ENCODE results near the gene TRAF3.
A peak's percentile ranks its signal among the peaks of the same experiment; 100 is the strongest.

Gene TRAF3

DNA sequence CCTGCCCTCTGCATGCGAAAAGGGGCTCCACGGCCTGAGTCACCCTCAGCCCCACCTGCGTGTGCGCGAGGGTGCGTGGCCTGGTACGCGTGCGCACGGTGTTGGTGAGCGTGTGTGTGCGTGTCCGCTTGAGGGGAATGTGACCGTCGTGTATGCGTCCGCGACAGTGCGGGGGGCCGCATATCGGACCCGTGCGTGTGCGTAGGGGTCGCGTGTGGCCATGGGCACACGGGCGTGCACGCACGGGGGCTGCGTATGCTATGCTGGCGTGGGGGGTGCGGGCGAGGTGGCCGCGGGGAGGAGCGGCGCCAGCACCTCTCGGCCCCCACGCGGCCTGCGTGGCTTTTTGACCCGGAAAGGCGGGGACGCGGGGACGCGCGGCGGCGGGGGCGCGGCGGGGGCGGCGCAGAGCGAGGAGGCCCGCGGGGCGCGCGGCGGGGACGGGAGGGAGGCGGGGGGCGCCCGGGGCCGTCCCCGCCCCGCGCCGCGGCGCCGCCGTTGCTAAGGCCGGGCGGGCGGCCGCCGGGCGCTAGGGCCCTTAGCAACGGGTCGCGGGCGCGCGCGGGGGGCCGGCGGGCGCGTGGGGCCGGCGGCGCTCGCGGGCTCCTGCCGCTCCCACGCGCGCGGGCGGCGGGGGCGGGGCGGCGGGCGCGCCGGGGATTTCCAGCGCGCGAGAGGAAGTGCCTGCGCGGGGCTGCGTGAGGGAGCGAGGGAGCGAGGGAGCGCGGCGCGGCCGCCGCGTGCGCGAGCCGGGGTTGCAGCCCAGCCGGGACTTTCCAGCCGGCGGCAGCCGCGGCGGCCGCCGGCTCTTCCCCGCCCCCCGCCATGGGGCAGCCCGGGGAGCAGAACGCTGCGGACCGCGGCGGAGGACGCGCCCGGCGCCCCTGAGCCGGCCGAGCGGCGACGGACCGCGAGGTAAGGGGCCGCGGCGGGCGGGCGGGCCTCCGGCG lies at the start of gene TRAF3:
TRAF3 (plus strand) TSS at position 689 of the 950 bp plus-strand sequence. CDS start 92,753 bp downstream, outside the sequence.
- H3K4me3 ChIP-seq (ENCODE audit: low read depth, low read length): peak within 1 kb of the TSS; percentile 63
- DNase-seq (ENCODE audit: low read depth): peak; percentile 77
- TF ChIP-seq CTCF (conservative IDR thresholded peaks at IDR 0.05; ENCODE audit: low read depth, low read length): no peak

GRCh38 chr14:102728501-102728900 lies 48.7 kb upstream of the TRAF3 start:
- no peak for TF ChIP-seq CTCF (conservative IDR thresholded peaks at IDR 0.05; ENCODE audit: low read depth, low read length)
- no peak for DNase-seq (ENCODE audit: low read depth)
- H3K4me3 ChIP-seq (ENCODE audit: low read depth, low read length): no peak overlapping the region

- H3K4me3 ChIP-seq (ENCODE audit: low read depth, low read length): no peak overlapping the region
- no peak for TF ChIP-seq CTCF (conservative IDR thresholded peaks at IDR 0.05; ENCODE audit: low read depth, low read length)
- no peak for DNase-seq (ENCODE audit: low read depth)
These were observed 48.0 kb upstream of the TRAF3 start for GRCh38 chr14:102729268-102729667.

DNA sequence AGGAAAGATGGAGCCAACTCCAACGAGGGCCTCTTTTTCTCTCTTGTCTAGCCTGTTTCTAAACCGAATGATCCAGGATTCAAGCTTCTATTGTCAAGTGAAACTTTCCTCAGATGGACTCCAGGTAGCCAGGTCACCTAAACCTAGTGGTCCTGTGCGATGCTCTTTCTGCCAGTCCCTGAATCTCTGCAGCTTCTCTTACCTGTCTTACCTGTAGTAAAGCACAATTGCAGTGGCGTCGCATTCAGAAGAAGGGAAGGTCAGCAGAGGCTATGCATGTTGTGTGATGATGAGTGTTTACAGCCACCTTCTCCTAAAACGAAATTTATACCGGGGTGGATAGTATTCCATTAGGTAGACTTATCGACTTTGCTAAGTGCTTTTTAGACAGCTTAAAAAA lies 47.4 kb upstream of the TRAF3 start:
- H3K4me3 ChIP-seq (ENCODE audit: low read depth, low read length): no peak overlapping the region
- TF ChIP-seq CTCF (conservative IDR thresholded peaks at IDR 0.05; ENCODE audit: low read depth, low read length): no peak
- DNase-seq (ENCODE audit: low read depth): no peak

- no peak for DNase-seq (ENCODE audit: low read depth)
- H3K4me3 ChIP-seq (ENCODE audit: low read depth, low read length): no peak overlapping the region
- TF ChIP-seq CTCF (conservative IDR thresholded peaks at IDR 0.05; ENCODE audit: low read depth, low read length): no peak
These were observed 46.0 kb upstream of the TRAF3 start for GRCh38 chr14:102731101-102731870.

GRCh38 chr14:102731871-102732800 lies 45.1 kb upstream of the TRAF3 start:
- no peak for DNase-seq (ENCODE audit: low read depth)
- H3K4me3 ChIP-seq (ENCODE audit: low read depth, low read length): no peak overlapping the region
- no peak for TF ChIP-seq CTCF (conservative IDR thresholded peaks at IDR 0.05; ENCODE audit: low read depth, low read length)
